ENCODE data around the gene DDX20. TPM values are rescaled to one million over a fixed set of nuclear protein-coding genes. Genes with fewer than 3 reads are reported as not detected.

The DDX20 gene
- total RNA-seq (2021; fragmentation: NEBNext Ultra II Directional; extraction: Animal tissue kit (Norgen Biotek cat#: 25700)) (24.7 and 25.4 TPM in 2 replicates), polyA plus RNA-seq (2011; rRNA removed) (5.4 and 7.5 TPM in 2 replicates), polyA minus RNA-seq (2011; rRNA and poly(A)+ RNA removed) (12.3 and 17.1 TPM in 2 replicates)
- polyA plus RNA-seq (2011; cell fraction: cytosol; rRNA removed), result 9.9 TPM
- 5.2 TPM for polyA plus RNA-seq (2011; cell fraction: nucleus; rRNA removed)
- polyA plus RNA-seq (2012, experiment 1 of 2), result 11.0 to 15.2 TPM (median 12.3 TPM) in 4 replicates
- polyA plus RNA-seq (2012, experiment 2 of 2), result 2.0 TPM
- 14.9 TPM for polyA plus RNA-seq (2013, experiment 1 of 2)
- polyA plus RNA-seq (2013, experiment 2 of 2), result 14.6 TPM
- 13.5 TPM for polyA minus RNA-seq (2011; cell fraction: cytosol; rRNA and poly(A)+ RNA removed)
- polyA minus RNA-seq (2011; cell fraction: nucleus; rRNA and poly(A)+ RNA removed), result 16.8 TPM
- long read RNA-seq, experiment 1, full-length matches to known transcripts, result 4 of 33 reads
- long read RNA-seq, experiment 1, partial matches to known transcripts, result 5 of 33 reads
- long read RNA-seq, experiment 1, other reads (novel, unspliced or antisense), result 24 of 33 reads
- long read RNA-seq, experiment 2, partial matches to known transcripts, result 0 of 1 reads
- long read RNA-seq, experiment 2, other reads (novel, unspliced or antisense), result 1 of 1 reads

DNA sequence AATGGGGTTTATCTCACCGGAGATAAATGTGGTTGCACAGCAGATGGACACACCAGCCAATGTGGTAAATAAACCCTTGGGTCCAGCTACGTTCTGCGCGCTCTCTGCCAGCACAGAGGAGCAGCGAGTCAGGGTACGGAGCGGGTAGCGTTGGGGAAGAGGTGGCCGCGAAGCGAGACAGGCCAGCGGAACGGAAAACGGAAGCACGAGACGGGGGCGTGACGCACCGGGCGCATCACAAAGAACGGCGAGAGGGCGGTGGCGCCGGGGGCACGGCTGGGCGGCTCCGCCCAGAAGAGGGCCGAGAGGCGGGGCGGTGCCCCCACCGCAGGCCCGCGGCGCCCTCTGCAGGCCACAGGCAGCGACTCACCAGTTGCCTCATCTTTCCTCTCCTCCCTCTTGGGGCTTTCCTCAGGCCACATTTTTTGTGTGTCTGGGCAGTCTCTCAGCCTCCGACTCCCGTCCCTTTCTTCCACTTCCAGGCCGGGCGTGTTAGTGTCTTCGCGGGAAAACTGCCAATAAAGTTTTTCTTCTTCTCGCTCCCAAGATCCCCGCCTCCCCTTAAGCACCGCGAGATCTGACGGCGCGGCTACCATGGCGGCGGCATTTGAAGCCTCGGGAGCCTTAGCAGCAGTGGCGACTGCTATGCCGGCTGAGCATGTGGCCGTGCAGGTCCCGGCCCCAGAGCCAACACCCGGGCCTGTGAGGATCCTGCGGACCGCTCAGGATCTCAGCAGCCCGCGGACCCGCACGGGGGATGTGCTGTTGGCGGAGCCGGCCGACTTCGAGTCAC lies at the start of gene DDX20:
Gene DDX20 (plus strand): TSS at position 571 of the 793 bp plus-strand sequence. CDS start 24 bp downstream, at position 595.
- H3K9ac ChIP-seq (replicated peaks in 1 of 4; ENCODE audit: extremely low read depth in 1 of 4, low read depth in 3 of 4, low read length in 3 of 4), result peak within 1 kb of the TSS; percentile 85 to 97 (median 96)
- no peak within 1 kb of the TSS for H3K14ac ChIP-seq (ENCODE audit: insufficient read length)
- H2AFZ ChIP-seq (ENCODE audit: low read length), result peak within 1 kb of the TSS; percentile 85
- 0 out of 2 replicates have a peak, but pooled peaks cover 2% of the 10 kb centered on the region for H3K23me2 ChIP-seq (ENCODE audit: low read depth, low read length)
- 1% methylated on average over 60 of the region's 67 CpGs; no CpG with 5 or more reads in 1 of the 2 experiments for WGBS, 2 experiments (ENCODE audit: extremely low coverage in 1 of 2, insufficient coverage in 1 of 2, insufficient read length in 1 of 2, insufficient replicate concordance in 2 of 2, low coverage in 1 of 2, low lambda C conversion rate in 2 of 2, missing lambda C conversion rate in 1 of 2)
- H3K4me2 ChIP-seq (ENCODE audit: insufficient read depth in 1 of 2, low read depth in 2 of 2, low read length in 2 of 2), result peak within 1 kb of the TSS; percentile 91 to 92
- peaks cover 2% of the 10 kb centered on the region; the same call in 1 of the 2 replicates for H3K79me1 ChIP-seq (ENCODE audit: low read depth, low read length)
- peak in 1 of 2 experiments; percentile 92 for DNase-seq (ENCODE audit: low read depth in 1 of 2, low spot score in 2 of 2)
- H2BK5ac ChIP-seq (ENCODE audit: low read depth, low read length), result peak within 1 kb of the TSS; percentile 57
- no peaks in the 10 kb centered on the region for H4K20me1 ChIP-seq (replicated peaks in 1 of 2; ENCODE audit: control insufficient read depth in 1 of 2, insufficient read depth in 2 of 2, low read length in 2 of 2)
- H3K36me3 ChIP-seq (ENCODE audit: control insufficient read depth in 2 of 4, insufficient read depth in 4 of 4, low read length in 3 of 4), result peaks cover 1 to 26% (median 4%) of the 10 kb centered on the region in 4 experiments; a peak in 7 of 8 replicates
- H3K23ac ChIP-seq (ENCODE audit: insufficient read length), result peak within 1 kb of the TSS; percentile 19
- H4K8ac ChIP-seq (ENCODE audit: extremely low read depth, insufficient read depth, low read length), result peak within 1 kb of the TSS; percentile 93; the same call in 1 of the 2 replicates
- H3K27me3 ChIP-seq (replicated peaks in 1 of 4; ENCODE audit: control insufficient read depth in 3 of 4, extremely low read depth in 1 of 4, insufficient read depth in 3 of 4, low read length in 3 of 4), result no peaks in the 10 kb centered on the region
- CTCF ChIA-PET (ENCODE audit: partially characterized antibody), result interaction anchor here (0.7 to 40.4 kb wide), 9 partner anchors 8 to 274 kb away, joined by 3 to 1070 read pairs (median 3); partner anchors contain the start of gene INKA2
- H4K91ac ChIP-seq (replicated peaks; ENCODE audit: insufficient read length, low read length), result peak within 1 kb of the TSS; percentile 98
- H2BK15ac ChIP-seq (ENCODE audit: low read length), result no peak within 1 kb of the TSS; the same call in 1 of the 2 replicates
- POLR2A ChIA-PET (ENCODE audit: partially characterized antibody), result interaction anchor here (0.7 to 4.3 kb wide), 14 partner anchors 9 to 51 kb away, joined by 3 to 47 read pairs (median 5); partner anchors contain the start of gene INKA2
- FAIRE-seq, result no peak
- peak within 1 kb of the TSS; percentile 73 for H3K56ac ChIP-seq (replicated peaks; ENCODE audit: insufficient read length, low read depth, low read length)
- no peaks in the 10 kb centered on the region for H3K9me3 ChIP-seq (ENCODE audit: insufficient read depth in 2 of 2, low read depth in 1 of 2, low read length in 1 of 2)
- peak within 1 kb of the TSS; percentile 86 for H3K27ac ChIP-seq (ENCODE audit: low read depth, low read length)
- H3K4ac ChIP-seq (replicated peaks; ENCODE audit: insufficient read length, low read depth, low read length), result peak within 1 kb of the TSS; percentile 97
- no peak within 1 kb of the TSS for H2BK120ac ChIP-seq (replicated peaks; ENCODE audit: low read depth, low read length)
- 0 out of 2 replicates have a peak within 1 kb of the TSS, but pooled peaks have one; percentile 19 for H2AK5ac ChIP-seq (ENCODE audit: low read depth, low read length)
- H3K79me2 ChIP-seq (ENCODE audit: control insufficient read depth in 1 of 2, insufficient read depth in 2 of 2, low read length in 2 of 2), result peaks cover 3 to 32% of the 10 kb centered on the region in 2 experiments; a peak in 3 of 4 replicates
- no peak within 1 kb of the TSS for H2BK20ac ChIP-seq (ENCODE audit: low read length)
- peak within 1 kb of the TSS; percentile 97 for H4K5ac ChIP-seq (ENCODE audit: insufficient read length, low read depth, low read length)
- H3K18ac ChIP-seq (ENCODE audit: extremely low read depth, low read length), result peak within 1 kb of the TSS; percentile 97
- H2BK12ac ChIP-seq (ENCODE audit: low read depth, low read length), result no peak within 1 kb of the TSS
- H3K4me1 ChIP-seq (replicated peaks in 1 of 4; ENCODE audit: control insufficient read depth in 3 of 4, insufficient read depth in 4 of 4, low read length in 3 of 4), result peaks cover 0 to 3% (median 0%) of the 10 kb centered on the region in 4 experiments; a peak in 1 of 7 replicates
- H3K4me3 ChIP-seq (ENCODE audit: extremely low read depth in 1 of 4, insufficient read depth in 2 of 4, low read depth in 3 of 4, low read length in 4 of 4), result peak within 1 kb of the TSS; percentile 89 to 93 (median 91)
- TF ChIP-seq ASH2L (IDR thresholded peaks at IDR 0.05; ENCODE audit: low read length) (peak; percentile 71), ATF3 (IDR thresholded peaks at IDR 0.05; ENCODE audit: insufficient read depth, low read depth, low read length) (peak; percentile 64; the same call in 1 of the 2 replicates), CTBP2 (IDR thresholded peaks at IDR 0.05; ENCODE audit: borderline replicate concordance, insufficient read depth, insufficient read length, low read length) (no peak), SIX5 (IDR thresholded peaks at IDR 0.05; ENCODE audit: low read depth, low read length) (no peak), SP1 (IDR thresholded peaks at IDR 0.05; ENCODE audit: low read depth, low read length) (peak; percentile 91), TEAD4 (IDR thresholded peaks at IDR 0.05; ENCODE audit: low read depth, low read length) (no peak), SRF (IDR thresholded peaks at IDR 0.05; ENCODE audit: low read depth, low read length) (no peak), TBP (IDR thresholded peaks at IDR 0.05; ENCODE audit: low read depth, low read length) (peak; percentile 83; the same call in 1 of the 2 replicates)
